ENCODE results near the gene TMEM52. TPM values are rescaled to one million over a fixed set of nuclear protein-coding genes. Genes with fewer than 3 reads are reported as not detected.

The TMEM52 gene
- total RNA-seq, 2 experiments from 2014 or later, result 1.7 to 2.5 TPM

- no peaks in the 10 kb centered on the region for H4K20me1 ChIP-seq (ENCODE audit: insufficient read depth, low read length)
- TF ChIP-seq CTCF (conservative IDR thresholded peaks at IDR 0.05; ENCODE audit: low read length) (no peak), EZH2phosphoT487 (IDR thresholded peaks at IDR 0.05; ENCODE audit: borderline replicate concordance, low read depth, low read length) (no peak)
- no peak for DNase-seq (ENCODE audit: low spot score)
- H3K4me3 ChIP-seq (ENCODE audit: low read depth, low read length, poor library complexity, severe bottlenecking), result no peak overlapping the region
- ChIA-PET CTCF (ENCODE audit: unreplicated experiment) (interaction anchor here (0.5 to 1.4 kb wide), 3 partner anchors 10 to 37 kb away, joined by 3 to 4 read pairs (median 4); no protein-coding TSS in a partner anchor), POLR2A (interaction anchor here (1.0 to 1.7 kb wide), 6 partner anchors 7 to 121 kb away, joined by 3 to 5 read pairs (median 4); no protein-coding TSS in a partner anchor)
- peaks cover 77% of the 10 kb centered on the region for H3K4me1 ChIP-seq (ENCODE audit: insufficient read depth, low read length, poor library complexity, severe bottlenecking)
- H3K9me3 ChIP-seq (ENCODE audit: low read length), result no peaks in the 10 kb centered on the region
- no TSS peak for BruUV-seq (replicated peaks)
- intact Hi-C loops (cut with micrococcal nuclease; ENCODE audit: unreplicated experiment), result no loop called here
- H2AFZ ChIP-seq (ENCODE audit: low read length), result no peak overlapping the region
- no peaks in the 10 kb centered on the region for H3K36me3 ChIP-seq (ENCODE audit: insufficient read depth, low read length)
- no peak overlapping the region for H3K4me2 ChIP-seq (ENCODE audit: low read length)
- H3K9me2 ChIP-seq (ENCODE audit: insufficient read depth, low read length), result no peaks in the 10 kb centered on the region
- H3K79me2 ChIP-seq (ENCODE audit: insufficient read depth, low read depth, low read length), result peaks cover 5% of the 10 kb centered on the region; the same call in 1 of the 2 replicates
- peak overlapping the region; percentile 14 for H3K27ac ChIP-seq (ENCODE audit: low read depth, low read length, poor library complexity, severe bottlenecking)
Measured at GRCh38 chr1:1898246-1898933, 20.7 kb downstream of the TMEM52 start.

GRCh38 chr1:1895456-1896336 is 23.4 kb downstream of the TMEM52 start:
- Histone ChIP-seq H3K4me1 (ENCODE audit: insufficient read depth, low read length, poor library complexity, severe bottlenecking) (peaks cover 83% of the 10 kb centered on the region), H3K9me3 (ENCODE audit: low read length) (no peaks in the 10 kb centered on the region), H3K79me2 (ENCODE audit: insufficient read depth, low read depth, low read length) (peaks cover 25% of the 10 kb centered on the region; the same call in 1 of the 2 replicates), H2AFZ (ENCODE audit: low read length) (peak overlapping the region; percentile 16; the same call in 1 of the 2 replicates), H3K27ac (ENCODE audit: low read depth, low read length, poor library complexity, severe bottlenecking) (peak overlapping the region; percentile 81), H3K4me3 (ENCODE audit: low read depth, low read length, poor library complexity, severe bottlenecking) (peak overlapping the region; percentile 55), H3K9me2 (ENCODE audit: insufficient read depth, low read length) (no peaks in the 10 kb centered on the region), H4K20me1 (ENCODE audit: insufficient read depth, low read length) (no peaks in the 10 kb centered on the region), H3K36me3 (ENCODE audit: insufficient read depth, low read length) (no peaks in the 10 kb centered on the region), H3K4me2 (ENCODE audit: low read length) (peak overlapping the region; percentile 98)
- DNase-seq (ENCODE audit: low spot score), result peak; percentile 90
- intact Hi-C loops (cut with micrococcal nuclease; ENCODE audit: unreplicated experiment), result loop anchor here (2.0 kb wide), 1 partner anchor 117 kb away; the partner anchor contains the start of gene NADK
- POLR2A ChIA-PET, result interaction anchor here (0.7 to 1.4 kb wide), 4 partner anchors 13 to 136 kb away, joined by 3 to 8 read pairs (median 4); no protein-coding TSS in a partner anchor
- BruUV-seq (replicated peaks), result no TSS peak
- TF ChIP-seq CTCF (conservative IDR thresholded peaks at IDR 0.05; ENCODE audit: low read length) (no peak), EZH2phosphoT487 (IDR thresholded peaks at IDR 0.05; ENCODE audit: borderline replicate concordance, low read depth, low read length) (no peak)
- CTCF ChIA-PET (ENCODE audit: unreplicated experiment), result interaction anchor here (2.0 kb wide), 1 partner anchor 11 kb away, joined by 8 read pairs; no protein-coding TSS in a partner anchor
